Measurements from ENCODE around the gene TRAM2.

TRAM2 gene

GRCh38 chr6:52507557-52508260, 69.2 kb downstream of the TRAM2 start:
- TF ChIP-seq ZBTB7A (IDR thresholded peaks at IDR 0.05; ENCODE audit: low read depth): no peak
- no peak for TF ChIP-seq REST (IDR thresholded peaks at IDR 0.05; ENCODE audit: low read depth)
- no peak for TF ChIP-seq CREB1 (IDR thresholded peaks at IDR 0.05; ENCODE audit: low read depth)
- no peak for TF ChIP-seq FOXM1 (IDR thresholded peaks at IDR 0.05; ENCODE audit: borderline replicate concordance, low read depth)
- no peak for TF ChIP-seq TCF12 (IDR thresholded peaks at IDR 0.05; ENCODE audit: low read depth)
- TF ChIP-seq, protein P1, sequence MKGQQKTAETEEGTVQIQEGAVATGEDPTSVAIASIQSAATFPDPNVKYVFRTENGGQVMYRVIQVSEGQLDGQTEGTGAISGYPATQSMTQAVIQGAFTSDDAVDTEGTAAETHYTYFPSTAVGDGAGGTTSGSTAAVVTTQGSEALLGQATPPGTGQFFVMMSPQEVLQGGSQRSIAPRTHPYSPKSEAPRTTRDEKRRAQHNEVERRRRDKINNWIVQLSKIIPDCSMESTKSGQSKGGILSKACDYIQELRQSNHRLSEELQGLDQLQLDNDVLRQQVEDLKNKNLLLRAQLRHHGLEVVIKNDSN (IDR thresholded peaks at IDR 0.05): no peak
- no peak for TF ChIP-seq CEBPB (IDR thresholded peaks at IDR 0.05)
- no peak for TF ChIP-seq RAD21 (IDR thresholded peaks at IDR 0.05; ENCODE audit: low read depth)
- no peak for TF ChIP-seq EGR1 (IDR thresholded peaks at IDR 0.05)
- TF ChIP-seq TAF1 (IDR thresholded peaks at IDR 0.05; ENCODE audit: low read depth): no peak
- TF ChIP-seq NFIC (IDR thresholded peaks at IDR 0.05): no peak
- TF ChIP-seq, protein P2, sequence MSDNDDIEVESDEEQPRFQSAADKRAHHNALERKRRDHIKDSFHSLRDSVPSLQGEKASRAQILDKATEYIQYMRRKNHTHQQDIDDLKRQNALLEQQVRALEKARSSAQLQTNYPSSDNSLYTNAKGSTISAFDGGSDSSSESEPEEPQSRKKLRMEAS (IDR thresholded peaks at IDR 0.05): no peak
- TF ChIP-seq TEAD4 (IDR thresholded peaks at IDR 0.05): no peak
- TF ChIP-seq EP300 (IDR thresholded peaks at IDR 0.05; ENCODE audit: borderline replicate concordance): no peak
- no peak for TF ChIP-seq YY1 (IDR thresholded peaks at IDR 0.05; ENCODE audit: low read depth)

DNA sequence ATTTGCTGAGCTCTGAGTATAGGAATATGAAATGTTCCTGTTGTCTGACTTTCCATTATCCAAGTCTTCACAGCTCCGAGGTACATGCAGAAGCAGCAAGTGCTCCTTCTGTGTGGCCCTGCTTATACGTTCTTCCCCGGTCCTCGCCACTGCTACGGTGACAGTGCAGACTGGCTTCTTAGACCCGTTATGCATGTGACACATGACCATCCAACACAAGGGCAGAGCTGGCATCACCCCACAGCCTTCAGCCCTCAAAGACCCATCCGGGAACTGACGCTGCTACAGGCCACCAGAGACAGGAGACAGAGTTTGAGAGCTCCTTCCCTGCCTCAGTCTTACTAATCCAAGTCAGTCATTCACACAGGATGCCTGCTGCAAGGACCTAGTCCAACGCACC, 70.4 kb downstream of the TRAM2 start:
- TF ChIP-seq CEBPB (IDR thresholded peaks at IDR 0.05) (no peak), NFIC (IDR thresholded peaks at IDR 0.05) (no peak), CREB1 (IDR thresholded peaks at IDR 0.05; ENCODE audit: low read depth) (no peak), REST (IDR thresholded peaks at IDR 0.05; ENCODE audit: low read depth) (no peak), TAF1 (IDR thresholded peaks at IDR 0.05; ENCODE audit: low read depth) (no peak), ZBTB7A (IDR thresholded peaks at IDR 0.05; ENCODE audit: low read depth) (no peak), EP300 (IDR thresholded peaks at IDR 0.05; ENCODE audit: borderline replicate concordance) (no peak), TCF12 (IDR thresholded peaks at IDR 0.05; ENCODE audit: low read depth) (no peak), EGR1 (IDR thresholded peaks at IDR 0.05) (no peak), RAD21 (IDR thresholded peaks at IDR 0.05; ENCODE audit: low read depth) (no peak)
- TF ChIP-seq, protein P1 (IDR thresholded peaks at IDR 0.05): no peak

DNA sequence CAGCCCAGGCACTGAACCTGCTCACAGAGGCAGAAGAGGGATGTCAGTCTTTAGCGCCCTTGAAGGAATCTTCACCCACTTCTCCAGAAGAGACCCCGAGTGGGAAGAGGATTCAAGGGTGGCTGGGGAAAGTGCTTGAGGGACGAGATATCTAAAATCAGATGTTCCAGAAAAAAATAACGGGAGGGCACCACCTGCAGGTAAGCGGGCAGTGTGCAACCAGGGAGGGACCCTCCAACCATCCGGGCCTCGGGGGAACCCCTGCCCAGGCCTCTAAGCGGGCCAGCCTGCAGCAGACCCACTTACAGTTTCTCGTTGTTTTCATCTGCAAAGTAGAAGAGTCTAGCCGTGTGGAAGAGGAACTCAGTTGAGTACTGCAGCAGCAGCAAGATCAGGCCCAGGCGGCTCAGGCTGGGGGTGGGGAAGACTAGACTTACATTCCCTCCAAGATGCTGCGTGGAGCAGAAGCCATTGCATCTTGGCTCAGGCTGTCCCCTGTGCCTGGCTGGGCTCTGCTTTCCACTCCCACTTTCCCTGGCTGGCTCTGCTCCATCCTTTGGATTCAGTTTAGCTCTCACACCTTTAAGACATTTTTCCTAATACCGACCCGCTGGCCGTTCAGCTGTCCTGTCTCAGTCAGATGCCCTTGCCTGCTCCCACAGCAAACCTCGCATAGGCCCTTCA, 71.0 kb downstream of the TRAM2 start:
- TF ChIP-seq EGR1 (IDR thresholded peaks at IDR 0.05): no peak
- no peak for TF ChIP-seq CEBPB (IDR thresholded peaks at IDR 0.05)
- TF ChIP-seq RAD21 (IDR thresholded peaks at IDR 0.05; ENCODE audit: low read depth): no peak
- no peak for TF ChIP-seq TEAD4 (IDR thresholded peaks at IDR 0.05)
- TF ChIP-seq, protein P1 (IDR thresholded peaks at IDR 0.05): no peak
- no peak for TF ChIP-seq REST (IDR thresholded peaks at IDR 0.05; ENCODE audit: low read depth)
- TF ChIP-seq ZBTB7A (IDR thresholded peaks at IDR 0.05; ENCODE audit: low read depth): no peak

DNA sequence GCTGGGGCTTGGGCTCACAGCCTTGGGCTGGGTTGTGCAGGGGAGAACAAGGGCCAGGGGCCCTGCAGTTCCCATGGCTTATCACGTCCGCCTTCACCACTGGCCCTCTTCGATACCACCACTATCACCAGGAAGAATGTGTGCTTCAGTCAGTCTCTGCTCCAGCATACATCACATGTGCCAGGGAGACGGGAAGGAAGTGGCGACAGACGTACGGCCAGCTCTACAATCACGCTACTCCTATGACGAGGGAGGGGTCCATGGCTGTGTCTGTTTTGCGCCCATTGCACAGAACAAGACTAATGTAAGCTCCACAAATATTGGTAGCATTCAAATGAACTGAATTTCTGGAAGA, 72.1 kb downstream of the TRAM2 start:
- TF ChIP-seq CEBPB (IDR thresholded peaks at IDR 0.05): no peak
- TF ChIP-seq REST (IDR thresholded peaks at IDR 0.05; ENCODE audit: low read depth): no peak
- TF ChIP-seq ZBTB7A (IDR thresholded peaks at IDR 0.05; ENCODE audit: low read depth): no peak
- TF ChIP-seq EP300 (IDR thresholded peaks at IDR 0.05; ENCODE audit: borderline replicate concordance): no peak
- TF ChIP-seq FOXM1 (IDR thresholded peaks at IDR 0.05; ENCODE audit: borderline replicate concordance, low read depth): no peak
- no peak for TF ChIP-seq YY1 (IDR thresholded peaks at IDR 0.05; ENCODE audit: low read depth)
- TF ChIP-seq TAF1 (IDR thresholded peaks at IDR 0.05; ENCODE audit: low read depth): no peak

Measured in Ishikawa (cell line).